Sciatic nerve (tissue), 2 donors: ENCODE measurements around the gene TMEM87A. TPM values are rescaled to one million over a fixed set of nuclear protein-coding genes. Genes with fewer than 3 reads are reported as not detected.

Source experiments
- ATAC-seq: fragments of 200-7000 bp; cut with Tn5 transposase; one replicate; pipeline ENCODE4 v1.9.1; 2020; ENCODE audit warnings: mild to moderate bottlenecking, moderate library complexity
- DNase-seq: peaks from one replicate; pipeline ENCODE4 v3.0.0-alpha.2; 2020; ENCODE audit warnings: low spot score
- intact Hi-C: fragments of 100-400 bp; cut with DNase I; formaldehyde crosslinking; loops from one replicate; pipeline ENCODE4 v1.14.2; 2022
- microRNA-seq: library from miRNA; unstranded; fragments of <30 nt; microRNA quantifications from one replicate; pipeline ENCODE4 v1.2.0, GENCODE V29; 2020
- total RNA-seq: library from RNA; stranded (reverse); fragmentation: NEBNext Ultra II Directional; extraction: Animal tissue kit (Norgen Biotek cat#: 25700); gene quantifications from one replicate; pipeline ENCODE4 v1.2.1, GENCODE V29; 2021
- donor health status: DM: no; HTN: no; CAD: no.
- donor health status: DM: no; HTN: no; CAD: no.

TMEM87A gene
- total RNA-seq, 1 donor from 2014 or later, result 71.6 TPM

- no peak for ATAC-seq
- DNase-seq, result no peak
- intact Hi-C loops, result no loop called here
These were observed 100.8 kb downstream of the TMEM87A start for GRCh38 chr15:42172475-42172874.

GRCh38 chr15:42171795-42172194, 101.4 kb downstream of the TMEM87A start:
- no peak for DNase-seq
- ATAC-seq, result no peak
- intact Hi-C loops, result no loop called here

- ATAC-seq, result no peak
- intact Hi-C loops, result no loop called here
These were observed 102.1 kb downstream of the TMEM87A start for GRCh38 chr15:42171122-42171521.

GRCh38 chr15:42166225-42166940, 106.8 kb downstream of the TMEM87A start:
- ATAC-seq (no peak), DNase-seq (no peak)
- intact Hi-C loops, result no loop called here

More at GRCh38 chr15:42171122-42171521, 102.1 kb downstream of the TMEM87A start:
- DNase-seq, result no peak

GRCh38 chr15:42165106-42165505, 108.1 kb downstream of the TMEM87A start:
- DNase-seq (no peak), ATAC-seq (no peak)
- intact Hi-C loops, result no loop called here

- intact Hi-C loops, result no loop called here
- ATAC-seq, result no peak
- DNase-seq, result no peak
These were observed 109.2 kb downstream of the TMEM87A start for GRCh38 chr15:42163947-42164550.

GRCh38 chr15:42163291-42163690, 109.9 kb downstream of the TMEM87A start:
- DNase-seq, result no peak
- intact Hi-C loops, result no loop called here
- ATAC-seq, result no peak

Small RNA genes within 50 kb of the gene (microRNA-seq; reads per million reads assigned to microRNA genes)
- gene MIR627, result 48.1 reads per million, percentile 47 among the genes with 10 or more reads in this experiment

Other genes with a start within 250 kb of the TMEM87A start
- not detected for gene PLA2G4D, start 178.9 kb downstream of the TMEM87A start, total RNA-seq
- gene PLA2G4F, start 116.8 kb downstream of the TMEM87A start, total RNA-seq, result not detected
- gene VPS39, start 65.1 kb downstream of the TMEM87A start, total RNA-seq, result 60.4 TPM
- 57.6 TPM for gene GANC, start 232 bp downstream of the TMEM87A start, total RNA-seq
- 21.9 TPM for gene CAPN3, start 86.1 kb upstream of the TMEM87A start, total RNA-seq
- 87.8 TPM for gene ZNF106, start 217.7 kb upstream of the TMEM87A start, total RNA-seq
- gene SNAP23, start 222.2 kb upstream of the TMEM87A start, total RNA-seq, result 75.7 TPM